GM21786 (cell line): ENCODE results near the gene PLP1.
"Not testable (repeated sequence)": the region's sequence is repeated elsewhere in the genome, so short reads cannot be mapped to it uniquely, and the experiment has no call there.

Experiments used
- ATAC-seq: cut with Tn5 transposase; IDR thresholded peaks from one replicate; pipeline ENCODE4 v1.9.1; 2021; ENCODE audit not compliant: unreplicated experiment

Gene PLP1

GRCh38 chrX:103780336-103781061 is 3.9 kb downstream of the PLP1 start:
- no peak for ATAC-seq

- no peak for ATAC-seq
These were observed 4.4 kb downstream of the PLP1 start for GRCh38 chrX:103781062-103781402.

- no peak for ATAC-seq
These were observed 5.1 kb downstream of the PLP1 start for GRCh38 chrX:103781706-103782105.

GRCh38 chrX:103782640-103783039 is 6.0 kb downstream of the PLP1 start:
- no peak for ATAC-seq

GRCh38 chrX:103783196-103783595 is 6.6 kb downstream of the PLP1 start:
- ATAC-seq, result no peak

GRCh38 chrX:103783971-103784370 is 7.3 kb downstream of the PLP1 start:
- ATAC-seq, result no peak

- ATAC-seq, result peak; percentile 90
These were observed 12.4 kb downstream of the PLP1 start for GRCh38 chrX:103789004-103789403.

- ATAC-seq, result no peak
These were observed 14.6 kb downstream of the PLP1 start for GRCh38 chrX:103791228-103791627.

- no peak for ATAC-seq
These were observed 15.3 kb downstream of the PLP1 start for GRCh38 chrX:103791826-103792485.

GRCh38 chrX:103792916-103793544 is 16.4 kb downstream of the PLP1 start:
- ATAC-seq, result no peak

GRCh38 chrX:103793545-103793940 is 16.9 kb downstream of the PLP1 start:
- no peak for ATAC-seq

GRCh38 chrX:103794119-103794518 is 17.5 kb downstream of the PLP1 start:
- no peak for ATAC-seq

- ATAC-seq, result no peak
These were observed 21.1 kb downstream of the PLP1 start for GRCh38 chrX:103797691-103798090.

GRCh38 chrX:103800318-103800717 is 23.7 kb downstream of the PLP1 start:
- ATAC-seq, result no peak

GRCh38 chrX:103805860-103806259 is 29.2 kb downstream of the PLP1 start:
- no peak for ATAC-seq

GRCh38 chrX:103806862-103807474 is 30.3 kb downstream of the PLP1 start:
- no peak for ATAC-seq

GRCh38 chrX:103811858-103812257 is 35.2 kb downstream of the PLP1 start:
- no peak for ATAC-seq

GRCh38 chrX:103817101-103817500 is 40.5 kb downstream of the PLP1 start:
- ATAC-seq, result not testable (repeated sequence)

GRCh38 chrX:103817502-103817901 is 40.9 kb downstream of the PLP1 start:
- ATAC-seq, result peak; percentile 70

- no peak for ATAC-seq
These were observed 42.4 kb downstream of the PLP1 start for GRCh38 chrX:103818842-103819619.

- ATAC-seq, result not testable (repeated sequence)
These were observed 44.2 kb downstream of the PLP1 start for GRCh38 chrX:103820802-103821201.
